ENCODE measurements around the gene CDC45.

DNA sequence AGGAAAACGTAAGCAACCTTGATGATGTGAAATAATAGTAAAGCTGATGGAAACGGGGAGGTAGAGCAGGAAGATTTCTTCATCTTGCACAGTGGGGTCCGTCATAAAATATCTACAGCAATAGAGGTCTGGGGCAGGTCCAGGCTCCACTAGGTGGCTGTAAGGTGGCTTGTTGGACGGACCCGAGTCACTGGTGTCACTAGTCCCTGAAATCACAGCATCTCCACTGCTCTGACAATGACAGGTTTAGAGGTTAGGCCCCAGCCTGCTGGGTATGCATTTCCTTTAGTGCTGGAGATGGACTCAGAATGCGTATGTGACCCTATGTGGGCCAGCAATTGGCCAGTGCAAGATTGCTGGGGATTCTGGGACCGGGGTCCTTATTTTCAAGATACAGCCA lies 69.7 kb downstream of the CDC45 start:
- TF ChIP-seq ZNF558 (CRISPR knock-in tag; IDR thresholded peaks at IDR 0.05; ENCODE audit: borderline replicate concordance) (no peak), SIN3B (IDR thresholded peaks at IDR 0.05; ENCODE audit: low read length) (no peak), HHEX (CRISPR knock-in tag; IDR thresholded peaks at IDR 0.05) (no peak), ZNF709 (CRISPR knock-in tag; IDR thresholded peaks at IDR 0.05) (no peak), JUND (CRISPR knock-in tag; IDR thresholded peaks at IDR 0.05) (no peak)
- TF ChIP-seq, protein P1, sequence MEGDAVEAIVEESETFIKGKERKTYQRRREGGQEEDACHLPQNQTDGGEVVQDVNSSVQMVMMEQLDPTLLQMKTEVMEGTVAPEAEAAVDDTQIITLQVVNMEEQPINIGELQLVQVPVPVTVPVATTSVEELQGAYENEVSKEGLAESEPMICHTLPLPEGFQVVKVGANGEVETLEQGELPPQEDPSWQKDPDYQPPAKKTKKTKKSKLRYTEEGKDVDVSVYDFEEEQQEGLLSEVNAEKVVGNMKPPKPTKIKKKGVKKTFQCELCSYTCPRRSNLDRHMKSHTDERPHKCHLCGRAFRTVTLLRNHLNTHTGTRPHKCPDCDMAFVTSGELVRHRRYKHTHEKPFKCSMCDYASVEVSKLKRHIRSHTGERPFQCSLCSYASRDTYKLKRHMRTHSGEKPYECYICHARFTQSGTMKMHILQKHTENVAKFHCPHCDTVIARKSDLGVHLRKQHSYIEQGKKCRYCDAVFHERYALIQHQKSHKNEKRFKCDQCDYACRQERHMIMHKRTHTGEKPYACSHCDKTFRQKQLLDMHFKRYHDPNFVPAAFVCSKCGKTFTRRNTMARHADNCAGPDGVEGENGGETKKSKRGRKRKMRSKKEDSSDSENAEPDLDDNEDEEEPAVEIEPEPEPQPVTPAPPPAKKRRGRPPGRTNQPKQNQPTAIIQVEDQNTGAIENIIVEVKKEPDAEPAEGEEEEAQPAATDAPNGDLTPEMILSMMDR (CRISPR knock-in tag; IDR thresholded peaks at IDR 0.05), result no peak
- TF ChIP-seq, protein P2, sequence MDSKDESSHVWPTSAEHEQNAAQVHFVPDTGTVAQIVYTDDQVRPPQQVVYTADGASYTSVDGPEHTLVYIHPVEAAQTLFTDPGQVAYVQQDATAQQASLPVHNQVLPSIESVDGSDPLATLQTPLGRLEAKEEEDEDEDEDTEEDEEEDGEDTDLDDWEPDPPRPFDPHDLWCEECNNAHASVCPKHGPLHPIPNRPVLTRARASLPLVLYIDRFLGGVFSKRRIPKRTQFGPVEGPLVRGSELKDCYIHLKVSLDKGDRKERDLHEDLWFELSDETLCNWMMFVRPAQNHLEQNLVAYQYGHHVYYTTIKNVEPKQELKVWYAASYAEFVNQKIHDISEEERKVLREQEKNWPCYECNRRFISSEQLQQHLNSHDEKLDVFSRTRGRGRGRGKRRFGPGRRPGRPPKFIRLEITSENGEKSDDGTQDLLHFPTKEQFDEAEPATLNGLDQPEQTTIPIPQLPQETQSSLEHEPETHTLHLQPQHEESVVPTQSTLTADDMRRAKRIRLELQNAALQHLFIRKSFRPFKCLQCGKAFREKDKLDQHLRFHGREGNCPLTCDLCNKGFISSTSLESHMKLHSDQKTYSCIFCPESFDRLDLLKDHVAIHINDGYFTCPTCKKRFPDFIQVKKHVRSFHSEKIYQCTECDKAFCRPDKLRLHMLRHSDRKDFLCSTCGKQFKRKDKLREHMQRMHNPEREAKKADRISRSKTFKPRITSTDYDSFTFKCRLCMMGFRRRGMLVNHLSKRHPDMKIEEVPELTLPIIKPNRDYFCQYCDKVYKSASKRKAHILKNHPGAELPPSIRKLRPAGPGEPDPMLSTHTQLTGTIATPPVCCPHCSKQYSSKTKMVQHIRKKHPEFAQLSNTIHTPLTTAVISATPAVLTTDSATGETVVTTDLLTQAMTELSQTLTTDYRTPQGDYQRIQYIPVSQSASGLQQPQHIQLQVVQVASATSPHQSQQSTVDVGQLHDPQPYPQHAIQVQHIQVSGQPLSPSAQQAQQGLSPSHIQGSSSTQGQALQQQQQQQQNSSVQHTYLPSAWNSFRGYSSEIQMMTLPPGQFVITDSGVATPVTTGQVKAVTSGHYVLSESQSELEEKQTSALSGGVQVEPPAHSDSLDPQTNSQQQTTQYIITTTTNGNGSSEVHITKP (CRISPR knock-in tag; IDR thresholded peaks at IDR 0.05; ENCODE audit: low read depth), result no peak

All from HepG2 (cell line).